Measurements from ENCODE around the gene CD101. TPM values are rescaled to one million over a fixed set of nuclear protein-coding genes. Genes with fewer than 3 reads are reported as not detected.

CD101 gene
- total RNA-seq, 4 donors from 2014 or later: 0.35 to 5.3 (median 0.84) TPM

GRCh38 chr1:117066367-117066766 lies 64.8 kb downstream of the CD101 start:
- Histone ChIP-seq H3K4me3 (no peak overlapping the region), H3K27me3 (no peaks in the 10 kb centered on the region)
- WGBS, 2 donors (ENCODE audit: low coverage in 1 of 2): 37 to 53% methylated on average over 6 of the region's 6 CpGs

GRCh38 chr1:117067533-117068370 lies 66.2 kb downstream of the CD101 start:
- H3K27me3 ChIP-seq: no peaks in the 10 kb centered on the region
- ATAC-seq: peak; percentile 71
- H3K4me1 ChIP-seq: no peaks in the 10 kb centered on the region
- TF ChIP-seq, protein P1, sequence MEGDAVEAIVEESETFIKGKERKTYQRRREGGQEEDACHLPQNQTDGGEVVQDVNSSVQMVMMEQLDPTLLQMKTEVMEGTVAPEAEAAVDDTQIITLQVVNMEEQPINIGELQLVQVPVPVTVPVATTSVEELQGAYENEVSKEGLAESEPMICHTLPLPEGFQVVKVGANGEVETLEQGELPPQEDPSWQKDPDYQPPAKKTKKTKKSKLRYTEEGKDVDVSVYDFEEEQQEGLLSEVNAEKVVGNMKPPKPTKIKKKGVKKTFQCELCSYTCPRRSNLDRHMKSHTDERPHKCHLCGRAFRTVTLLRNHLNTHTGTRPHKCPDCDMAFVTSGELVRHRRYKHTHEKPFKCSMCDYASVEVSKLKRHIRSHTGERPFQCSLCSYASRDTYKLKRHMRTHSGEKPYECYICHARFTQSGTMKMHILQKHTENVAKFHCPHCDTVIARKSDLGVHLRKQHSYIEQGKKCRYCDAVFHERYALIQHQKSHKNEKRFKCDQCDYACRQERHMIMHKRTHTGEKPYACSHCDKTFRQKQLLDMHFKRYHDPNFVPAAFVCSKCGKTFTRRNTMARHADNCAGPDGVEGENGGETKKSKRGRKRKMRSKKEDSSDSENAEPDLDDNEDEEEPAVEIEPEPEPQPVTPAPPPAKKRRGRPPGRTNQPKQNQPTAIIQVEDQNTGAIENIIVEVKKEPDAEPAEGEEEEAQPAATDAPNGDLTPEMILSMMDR (IDR thresholded peaks at IDR 0.05): peak; percentile 74 to 81 (median 76)
- TF ChIP-seq POLR2AphosphoS5 (IDR thresholded peaks at IDR 0.05): no peak
- no peaks in the 10 kb centered on the region for H3K36me3 ChIP-seq
- no peaks in the 10 kb centered on the region for H3K9me3 ChIP-seq
- no peak overlapping the region for H3K4me3 ChIP-seq
- WGBS, 2 donors (ENCODE audit: low coverage in 1 of 2): 43 to 56% methylated on average over 5 to 6 of the region's 6 CpGs
- H3K27ac ChIP-seq: no peak overlapping the region

More at GRCh38 chr1:117066367-117066766, 64.8 kb downstream of the CD101 start:
- TF ChIP-seq, protein P1 (IDR thresholded peaks at IDR 0.05): no peak
- TF ChIP-seq POLR2A (IDR thresholded peaks at IDR 0.05) (no peak), EP300 (IDR thresholded peaks at IDR 0.05) (no peak), POLR2AphosphoS5 (IDR thresholded peaks at IDR 0.05) (no peak)
- peaks cover 0 to 5% (median 0%) of the 10 kb centered on the region in 3 donors for H3K4me1 ChIP-seq
- H3K27ac ChIP-seq: no peak overlapping the region
- ATAC-seq: no peak
- no peaks in the 10 kb centered on the region for H3K9me3 ChIP-seq
- H3K36me3 ChIP-seq: no peaks in the 10 kb centered on the region

- 71 to 74% methylated on average over 5 of the region's 5 CpGs for WGBS, 2 donors (ENCODE audit: low coverage in 1 of 2)
- Histone ChIP-seq H3K9me3 (no peaks in the 10 kb centered on the region), H3K36me3 (no peaks in the 10 kb centered on the region), H3K27me3 (no peaks in the 10 kb centered on the region), H3K4me3 (no peak overlapping the region), H3K27ac (no peak overlapping the region), H3K4me1 (no peaks in the 10 kb centered on the region)
- TF ChIP-seq POLR2AphosphoS5 (IDR thresholded peaks at IDR 0.05) (no peak), POLR2A (IDR thresholded peaks at IDR 0.05) (no peak), EP300 (IDR thresholded peaks at IDR 0.05) (no peak)
- TF ChIP-seq, protein P1 (IDR thresholded peaks at IDR 0.05): no peak
- ATAC-seq: no peak
Observed at GRCh38 chr1:117068580-117068979, 67.0 kb downstream of the CD101 start.

DNA sequence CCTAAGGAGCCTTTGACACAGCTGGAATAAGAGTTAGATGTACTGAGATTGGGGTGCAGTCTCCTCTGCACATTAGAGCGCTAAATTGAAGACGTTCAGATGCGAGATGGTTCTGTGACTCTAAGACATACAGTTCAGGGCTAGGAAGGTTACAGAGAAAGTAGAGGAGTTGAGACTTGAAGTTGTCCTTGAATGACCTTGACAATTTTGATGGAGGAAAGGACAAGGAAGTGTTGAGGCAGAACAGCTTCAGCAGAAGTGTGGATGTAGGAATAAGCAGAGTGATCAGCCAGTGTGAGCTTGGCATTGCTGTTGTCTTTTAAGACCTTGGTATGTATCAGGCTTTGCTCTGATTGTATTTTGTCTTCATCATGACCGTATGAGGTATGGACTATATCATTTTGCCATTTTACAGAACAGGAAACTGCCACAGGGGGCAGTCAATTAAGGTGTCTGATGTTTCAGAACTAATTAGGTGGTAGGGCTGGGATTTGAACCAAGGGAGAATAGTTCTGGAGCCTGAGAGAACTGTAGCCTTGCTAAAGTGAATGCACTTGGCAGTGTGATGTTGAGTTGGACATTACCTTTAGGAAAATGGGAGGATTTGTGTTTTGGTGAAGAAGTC lies 67.8 kb downstream of the CD101 start:
- no peaks in the 10 kb centered on the region for H3K27me3 ChIP-seq
- H3K4me3 ChIP-seq: no peak overlapping the region
- no peak overlapping the region for H3K27ac ChIP-seq
- H3K4me1 ChIP-seq: no peaks in the 10 kb centered on the region
- no peaks in the 10 kb centered on the region for H3K9me3 ChIP-seq
- no peak for ATAC-seq
- no peaks in the 10 kb centered on the region for H3K36me3 ChIP-seq
- WGBS, 2 donors (ENCODE audit: low coverage in 1 of 2): 85 to 95% methylated on average over 3 to 4 of the region's 4 CpGs
- TF ChIP-seq EP300 (IDR thresholded peaks at IDR 0.05) (no peak), POLR2A (IDR thresholded peaks at IDR 0.05) (no peak), POLR2AphosphoS5 (IDR thresholded peaks at IDR 0.05) (no peak)
- TF ChIP-seq, protein P1 (IDR thresholded peaks at IDR 0.05): no peak
